Measurements from ENCODE around the gene RC3H1.
A peak's percentile ranks its signal among the peaks of the same experiment; 100 is the strongest.
"Not testable (repeated sequence)": the region's sequence is repeated elsewhere in the genome, so short reads cannot be mapped to it uniquely, and the experiment has no call there.

Gene RC3H1

GRCh38 chr1:173934440-173934839 is 87.7 kb downstream of the RC3H1 start:
- DNase-seq (ENCODE audit: low read depth), result peak; percentile 40
- in situ Hi-C loops (cut with HindIII; ENCODE audit: low sequenced_read_pairs), result no loop called here
- no peak overlapping the region for H3K4me3 ChIP-seq (ENCODE audit: low read depth, low read length)
- no peak for TF ChIP-seq CTCF (IDR thresholded peaks at IDR 0.05; ENCODE audit: low read depth, low read length, missing control alignments)

- in situ Hi-C loops (cut with HindIII; ENCODE audit: low sequenced_read_pairs), result not testable (repeated sequence)
Observed at GRCh38 chr1:173930541-173930940, 91.6 kb downstream of the RC3H1 start.

GRCh38 chr1:173925306-173926242 is 96.6 kb downstream of the RC3H1 start:
- no peak for TF ChIP-seq CTCF (IDR thresholded peaks at IDR 0.05; ENCODE audit: low read depth, low read length, missing control alignments)
- DNase-seq (ENCODE audit: low read depth), result no peak
- in situ Hi-C loops (cut with HindIII; ENCODE audit: low sequenced_read_pairs), result no loop called here
- no peak overlapping the region for H3K4me3 ChIP-seq (ENCODE audit: low read depth, low read length)

More at GRCh38 chr1:173930541-173930940, 91.6 kb downstream of the RC3H1 start:
- H3K4me3 ChIP-seq (ENCODE audit: low read depth, low read length); DNase-seq (ENCODE audit: low read depth): not testable (repeated sequence)

- in situ Hi-C loops (cut with HindIII; ENCODE audit: low sequenced_read_pairs), result no loop called here
- H3K4me3 ChIP-seq (ENCODE audit: low read depth, low read length), result no peak overlapping the region
- no peak for TF ChIP-seq CTCF (IDR thresholded peaks at IDR 0.05; ENCODE audit: low read depth, low read length, missing control alignments)
- no peak for DNase-seq (ENCODE audit: low read depth)
Observed at GRCh38 chr1:173920861-173921260, 101.3 kb downstream of the RC3H1 start.

GRCh38 chr1:173917635-173918493 is 104.3 kb downstream of the RC3H1 start:
- H3K4me3 ChIP-seq (ENCODE audit: low read depth, low read length), result no peak overlapping the region
- in situ Hi-C loops (cut with HindIII; ENCODE audit: low sequenced_read_pairs), result no loop called here
- no peak for TF ChIP-seq CTCF (IDR thresholded peaks at IDR 0.05; ENCODE audit: low read depth, low read length, missing control alignments)

GRCh38 chr1:173917149-173917548 is 105.0 kb downstream of the RC3H1 start, which contains the start of gene SERPINC1:
Gene SERPINC1 (minus strand): TSS chr1:173917327. CDS start chr1:173917259, 68 bp downstream.
- H3K4me3 ChIP-seq (ENCODE audit: low read depth, low read length), result no peak within 1 kb of the TSS
- TF ChIP-seq CTCF (IDR thresholded peaks at IDR 0.05; ENCODE audit: low read depth, low read length, missing control alignments), result no peak
- DNase-seq (ENCODE audit: low read depth), result no peak
- in situ Hi-C loops (cut with HindIII; ENCODE audit: low sequenced_read_pairs), result no loop called here

More at GRCh38 chr1:173917635-173918493, 104.3 kb downstream of the RC3H1 start:
- DNase-seq (ENCODE audit: low read depth), result no peak
